ACC112 (cell line): Measurements from ENCODE around the gene CCDC172.

Source experiments
- H2AFZ ChIP-seq: fragments of 200-600 bp; sonication (generic); one replicate; pipeline ENCODE4 v1.6.0; 2017; ENCODE audit warnings: antibody characterized with exemption, low read length; ENCODE audit not compliant: unreplicated experiment
- H3K27ac ChIP-seq: fragments of 200-600 bp; sonication (generic); 2 replicates; pipeline ENCODE4 v1.5.1; 2014; ENCODE audit warnings: low read depth, mild to moderate bottlenecking, antibody characterized with exemption, low read length, moderate library complexity
- H3K27me3 ChIP-seq: fragments of 200-600 bp; sonication (generic); 2 replicates; pipeline ENCODE4 v1.6.1; 2014; ENCODE audit warnings: mild to moderate bottlenecking, antibody characterized with exemption, low read length, moderate library complexity, mixed read lengths; ENCODE audit not compliant: insufficient read depth
- H3K36me3 ChIP-seq: fragments of 200-600 bp; sonication (generic); 2 replicates; pipeline ENCODE4 v1.6.1; 2016; ENCODE audit warnings: mild to moderate bottlenecking, antibody characterized with exemption, low read length, moderate library complexity, mixed read lengths; ENCODE audit not compliant: insufficient read depth
- H3K4me1 ChIP-seq: fragments of 200-600 bp; sonication (generic); one replicate; pipeline ENCODE4 v1.6.1; 2016; ENCODE audit warnings: low read length, mixed read lengths; ENCODE audit not compliant: insufficient read depth, unreplicated experiment, control insufficient read depth
- H3K4me3 ChIP-seq: fragments of 200-600 bp; sonication (generic); 2 replicates; pipeline ENCODE4 v1.5.1; 2014; ENCODE audit warnings: mild to moderate bottlenecking, low read depth, low read length
- H3K79me2 ChIP-seq: fragments of 200-600 bp; sonication (generic); one replicate; pipeline ENCODE4 v1.6.0; 2016; ENCODE audit warnings: low read length; ENCODE audit not compliant: control insufficient read depth, unreplicated experiment, insufficient read depth

CCDC172 gene

DNA sequence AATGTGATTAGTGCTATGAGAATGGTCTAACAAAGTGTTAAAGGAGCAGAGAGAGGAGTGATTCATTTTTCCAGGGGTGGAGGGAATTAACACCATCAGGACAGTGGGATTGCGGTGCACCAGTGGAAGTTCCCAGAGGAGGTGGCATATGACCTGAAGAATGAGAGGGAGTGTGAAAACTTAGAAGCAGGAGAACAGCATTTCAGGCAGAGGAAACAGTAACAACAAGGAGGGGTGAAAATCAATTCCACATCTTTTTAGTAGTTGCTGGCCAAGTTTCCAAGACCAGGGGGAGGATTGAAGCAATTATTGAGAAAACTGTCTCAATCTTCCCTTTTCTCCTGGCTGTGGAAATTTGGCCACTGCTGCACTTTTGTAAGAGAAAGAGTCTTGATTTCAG is 23.7 kb upstream of the CCDC172 start:
- H3K36me3 ChIP-seq: no peaks in the 10 kb centered on the region
- no peak overlapping the region for H2AFZ ChIP-seq
- no peaks in the 10 kb centered on the region for H3K27me3 ChIP-seq
- H3K4me3 ChIP-seq: no peak overlapping the region
- H3K27ac ChIP-seq: no peak overlapping the region
- H3K79me2 ChIP-seq: no peaks in the 10 kb centered on the region
- no peaks in the 10 kb centered on the region for H3K4me1 ChIP-seq

DNA sequence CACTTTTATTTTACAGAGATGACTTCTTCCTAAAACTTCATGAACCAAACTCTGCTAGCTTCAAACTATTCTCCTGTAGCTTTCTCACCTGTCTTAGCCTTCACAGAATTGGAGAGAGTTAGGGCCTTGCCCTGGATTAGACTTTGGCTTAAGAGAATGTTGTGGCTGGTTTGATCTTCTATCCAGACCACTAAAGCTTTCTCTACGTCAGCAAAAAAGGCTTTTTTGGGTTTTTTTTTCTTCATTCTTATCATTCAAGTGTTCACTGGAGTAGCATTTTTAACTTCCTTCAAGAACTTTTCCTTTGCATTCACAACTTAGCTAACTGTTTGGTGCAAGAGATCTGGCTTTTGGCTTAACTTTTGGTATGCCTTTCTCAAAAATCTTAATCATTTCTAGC is 19.3 kb upstream of the CCDC172 start:
- no peak overlapping the region for H3K27ac ChIP-seq
- peaks cover 14% of the 10 kb centered on the region for H3K4me1 ChIP-seq
- H2AFZ ChIP-seq: no peak overlapping the region
- no peak overlapping the region for H3K4me3 ChIP-seq
- H3K36me3 ChIP-seq: no peaks in the 10 kb centered on the region
- H3K27me3 ChIP-seq: no peaks in the 10 kb centered on the region
- H3K79me2 ChIP-seq: no peaks in the 10 kb centered on the region

DNA sequence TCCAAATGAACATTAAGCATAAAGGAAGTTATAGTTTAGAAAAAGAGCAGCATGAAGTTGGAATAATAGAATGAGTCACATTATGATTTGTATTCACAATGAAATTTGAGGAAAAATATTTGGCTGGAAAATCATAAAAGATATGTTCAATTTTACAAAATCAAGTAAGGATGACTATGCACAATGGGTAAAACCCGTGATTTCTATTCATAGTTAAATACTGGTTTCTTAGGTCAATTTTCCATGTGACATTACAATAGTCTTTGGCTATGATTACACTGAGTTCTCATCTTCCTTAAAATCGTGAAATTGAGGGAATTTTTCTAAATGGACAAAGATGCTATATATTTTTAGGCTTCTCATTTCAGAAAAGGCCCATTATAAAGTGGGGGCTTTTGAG is 17.4 kb upstream of the CCDC172 start:
- Histone ChIP-seq H3K36me3 (no peaks in the 10 kb centered on the region), H2AFZ (no peak overlapping the region), H3K4me1 (peaks cover 14% of the 10 kb centered on the region), H3K27ac (peak overlapping the region; percentile 77), H3K4me3 (peak overlapping the region; percentile 1; the same call in 1 of the 2 replicates), H3K79me2 (no peaks in the 10 kb centered on the region), H3K27me3 (no peaks in the 10 kb centered on the region)

DNA sequence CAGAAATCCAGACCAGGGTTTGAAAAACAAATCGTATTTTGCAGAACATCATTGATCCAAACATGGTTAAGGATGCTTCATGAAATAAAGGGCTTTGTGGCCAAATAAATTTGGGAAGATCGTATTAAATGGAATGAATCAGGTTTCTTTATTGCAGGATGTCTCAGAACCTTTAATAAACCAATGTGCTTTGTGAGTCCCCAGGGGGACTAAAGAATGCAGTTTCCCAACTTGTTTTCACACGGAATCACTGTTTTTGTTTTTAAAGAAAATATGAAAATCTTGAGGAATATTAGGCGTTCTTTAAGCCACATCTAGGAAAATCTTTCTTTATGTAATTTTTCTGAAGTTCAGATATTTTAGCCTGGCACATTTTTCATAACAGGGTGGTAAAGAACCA is 16.8 kb upstream of the CCDC172 start:
- Histone ChIP-seq H3K4me1 (peaks cover 14% of the 10 kb centered on the region), H3K4me3 (0 out of 2 replicates have a peak overlapping the region, but pooled peaks have one; percentile 1), H3K79me2 (no peaks in the 10 kb centered on the region), H3K27ac (peak overlapping the region; percentile 77), H3K36me3 (no peaks in the 10 kb centered on the region), H3K27me3 (no peaks in the 10 kb centered on the region), H2AFZ (no peak overlapping the region)

DNA sequence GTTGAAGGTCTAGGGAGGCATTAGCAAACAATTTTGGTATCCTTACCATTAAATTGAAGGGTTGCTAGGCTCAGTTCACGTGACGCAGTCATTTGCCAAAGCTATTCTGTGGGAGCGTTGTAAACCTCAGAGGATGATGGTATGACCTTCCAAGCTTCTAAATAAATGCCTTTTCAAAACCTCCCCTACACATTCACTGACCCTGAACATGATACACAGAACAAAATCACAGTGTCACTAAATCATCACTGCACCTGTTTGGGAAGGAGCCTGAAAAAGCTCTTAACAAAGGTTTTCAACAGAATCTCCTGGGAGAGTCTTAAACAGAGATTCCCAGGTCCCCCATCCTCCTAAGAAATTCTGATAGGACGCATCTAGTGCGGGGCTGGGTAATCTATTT is 13.2 kb upstream of the CCDC172 start:
- Histone ChIP-seq H3K79me2 (no peaks in the 10 kb centered on the region), H3K36me3 (no peaks in the 10 kb centered on the region), H2AFZ (no peak overlapping the region), H3K4me1 (peaks cover 14% of the 10 kb centered on the region), H3K4me3 (no peak overlapping the region), H3K27ac (no peak overlapping the region), H3K27me3 (no peaks in the 10 kb centered on the region)

DNA sequence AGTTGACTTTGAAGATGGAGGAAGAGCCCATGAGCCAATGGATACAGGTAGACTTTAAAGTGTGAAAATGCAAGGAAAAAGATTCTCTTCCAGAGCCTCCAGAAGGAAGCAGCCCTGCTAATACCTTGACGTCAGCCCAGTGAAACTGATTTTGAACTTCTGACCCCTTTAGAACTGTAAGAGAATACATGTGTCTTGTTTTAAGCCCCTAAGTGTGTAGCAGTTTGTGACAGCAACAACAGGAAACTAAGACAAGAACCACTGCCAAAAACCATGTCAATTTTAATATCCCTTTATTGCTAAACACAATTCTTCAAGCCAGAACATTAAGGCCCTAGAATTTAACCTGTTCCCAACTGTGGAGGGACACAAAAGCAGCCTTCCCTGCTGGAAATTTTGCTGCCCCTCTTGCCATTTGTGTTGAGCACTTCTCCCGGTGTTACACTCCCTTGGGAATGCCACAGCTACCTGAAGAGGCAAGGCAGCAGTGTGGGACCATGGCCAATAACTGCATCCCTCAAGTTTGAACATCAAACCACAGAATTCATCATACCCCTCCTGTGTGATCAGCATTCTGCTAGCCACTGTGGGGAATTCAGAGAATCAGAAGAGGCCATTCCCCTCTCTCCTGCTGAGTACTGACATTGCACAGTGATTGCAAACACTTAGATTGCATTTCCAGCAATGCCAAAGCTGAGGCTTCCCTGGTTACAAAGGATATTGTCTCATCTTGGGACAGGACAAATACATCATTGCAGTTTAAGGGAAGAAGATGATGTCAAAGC is 12.3 kb upstream of the CCDC172 start:
- H3K27ac ChIP-seq: no peak overlapping the region

DNA sequence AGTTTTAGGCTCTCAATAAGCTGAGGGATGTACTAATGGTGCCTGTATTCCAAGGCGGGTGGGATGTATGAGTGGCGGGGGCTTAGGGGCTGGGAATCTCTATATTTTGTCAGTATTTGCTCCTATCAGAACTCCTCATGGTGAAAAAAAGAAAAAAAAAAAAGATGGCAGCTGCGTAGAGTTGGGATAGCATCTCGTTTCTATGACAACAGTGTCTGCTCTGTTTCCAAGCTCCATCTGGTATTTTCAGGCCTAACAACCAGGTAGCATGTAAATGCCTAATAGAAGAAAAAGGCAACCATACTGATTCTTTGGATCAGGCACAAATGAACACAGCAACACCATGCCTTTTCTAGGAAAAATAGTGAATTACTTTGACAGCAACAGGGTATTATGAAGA is 11.7 kb upstream of the CCDC172 start:
- H3K4me1 ChIP-seq: peaks cover 3% of the 10 kb centered on the region
- H2AFZ ChIP-seq: no peak overlapping the region
- H3K4me3 ChIP-seq: no peak overlapping the region
- H3K27me3 ChIP-seq: no peaks in the 10 kb centered on the region
- no peak overlapping the region for H3K27ac ChIP-seq
- no peaks in the 10 kb centered on the region for H3K36me3 ChIP-seq
- no peaks in the 10 kb centered on the region for H3K79me2 ChIP-seq

More for the DNA sequence above, 12.3 kb upstream of the CCDC172 start:
- no peak overlapping the region for H2AFZ ChIP-seq
- H3K36me3 ChIP-seq: no peaks in the 10 kb centered on the region
- H3K4me3 ChIP-seq: no peak overlapping the region
- peaks cover 10% of the 10 kb centered on the region for H3K4me1 ChIP-seq
- no peaks in the 10 kb centered on the region for H3K79me2 ChIP-seq
- no peaks in the 10 kb centered on the region for H3K27me3 ChIP-seq

DNA sequence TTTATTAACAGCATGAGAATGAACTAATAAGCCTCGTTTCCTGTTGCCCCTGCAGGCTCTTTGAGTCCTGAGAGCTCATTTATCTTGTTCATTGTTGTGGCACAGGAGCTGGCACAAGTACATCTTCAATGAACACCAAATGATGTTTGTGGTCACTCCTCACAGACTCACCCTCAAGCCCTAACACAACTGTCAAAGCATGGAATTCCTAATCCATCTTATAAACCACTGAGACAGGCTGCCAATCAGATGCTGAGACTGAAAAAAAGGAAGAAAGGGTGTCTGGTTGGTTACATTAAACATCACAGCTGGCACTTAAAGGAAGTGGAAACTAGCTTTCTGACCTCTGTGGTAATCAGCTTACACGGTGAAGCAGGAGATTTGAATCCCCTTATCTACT is 7.7 kb upstream of the CCDC172 start:
- Histone ChIP-seq H2AFZ (no peak overlapping the region), H3K36me3 (no peaks in the 10 kb centered on the region), H3K4me3 (no peak overlapping the region), H3K4me1 (no peaks in the 10 kb centered on the region), H3K27me3 (no peaks in the 10 kb centered on the region), H3K79me2 (no peaks in the 10 kb centered on the region), H3K27ac (no peak overlapping the region)

DNA sequence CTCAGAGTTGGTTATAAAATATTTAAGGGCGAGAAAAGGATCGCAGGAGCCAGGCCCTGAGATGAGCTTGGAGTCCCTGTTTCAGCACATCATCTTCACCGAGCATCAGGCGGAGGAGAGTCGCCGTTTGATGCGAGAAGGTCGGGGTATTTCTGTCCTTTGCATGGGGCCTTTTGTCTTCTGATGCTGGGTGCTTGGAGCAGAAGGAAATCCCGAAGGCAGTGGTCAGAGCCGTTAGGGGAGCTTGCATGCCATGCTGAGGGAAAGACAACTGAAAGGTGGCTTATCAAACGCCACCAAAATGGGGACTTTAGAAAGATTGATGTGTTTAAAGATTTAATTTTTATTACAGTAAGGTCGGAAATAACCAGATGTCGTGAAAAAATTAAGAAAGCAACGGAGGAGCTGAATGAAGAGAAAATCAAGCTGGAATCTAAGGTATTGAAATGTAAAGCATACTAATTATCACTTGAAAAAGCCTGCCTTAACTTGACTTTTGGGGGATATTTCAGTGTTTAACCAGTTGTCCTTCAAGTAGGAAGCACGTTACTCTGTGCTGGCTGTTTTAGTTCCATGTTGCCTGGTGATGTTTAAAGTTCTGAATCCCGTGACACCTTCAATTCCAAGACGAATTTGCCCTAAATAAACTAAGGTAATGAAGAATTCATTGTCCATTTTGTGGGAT is 845 bp downstream of the CCDC172 start:
- Histone ChIP-seq H3K27ac (no peak overlapping the region), H3K79me2 (no peaks in the 10 kb centered on the region), H2AFZ (no peak overlapping the region), H3K4me3 (no peak overlapping the region), H3K27me3 (no peaks in the 10 kb centered on the region), H3K36me3 (no peaks in the 10 kb centered on the region), H3K4me1 (no peaks in the 10 kb centered on the region)

DNA sequence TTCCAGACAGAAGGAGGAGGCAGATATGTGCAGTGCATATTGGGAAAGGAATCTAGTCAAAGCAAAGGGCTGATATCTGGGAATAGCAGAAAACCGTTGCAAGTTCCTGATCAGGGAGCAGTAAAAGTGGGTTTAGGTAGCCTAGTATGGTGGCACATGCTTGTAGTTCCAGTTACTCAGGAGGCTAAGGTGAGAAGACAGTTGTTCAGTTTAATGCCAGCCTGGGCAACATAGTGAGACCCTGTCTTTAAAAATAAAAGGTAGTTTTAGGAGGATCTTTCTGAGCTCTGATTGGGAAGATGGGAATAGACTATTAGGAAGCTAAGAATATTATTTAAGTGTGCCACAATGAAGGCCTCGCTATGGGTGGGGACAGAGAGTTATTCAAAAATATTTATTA is 1.7 kb downstream of the CCDC172 start:
- H3K4me3 ChIP-seq: no peak overlapping the region

DNA sequence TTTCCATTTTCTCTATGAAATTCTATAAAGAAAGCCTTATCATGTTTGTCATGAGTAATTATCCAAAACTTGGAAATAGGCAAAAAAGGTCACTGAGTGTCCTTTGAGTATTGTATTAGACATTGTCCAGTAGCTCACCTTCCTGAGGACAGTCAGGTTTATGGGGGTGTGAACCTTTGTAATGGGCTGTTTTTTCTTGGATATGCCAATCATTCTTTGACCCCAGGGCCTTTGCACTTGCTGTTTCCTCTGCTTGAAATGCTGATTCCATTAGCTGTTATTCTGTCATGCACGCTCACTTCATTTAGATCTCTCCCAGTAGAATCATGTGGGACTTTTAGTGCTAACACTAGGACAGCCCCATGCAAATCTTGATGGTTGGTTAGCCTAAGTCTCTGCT is 4.9 kb downstream of the CCDC172 start:
- H3K79me2 ChIP-seq: no peaks in the 10 kb centered on the region
- H3K4me1 ChIP-seq: no peaks in the 10 kb centered on the region
- H3K27me3 ChIP-seq: no peaks in the 10 kb centered on the region
- H2AFZ ChIP-seq: no peak overlapping the region
- no peaks in the 10 kb centered on the region for H3K36me3 ChIP-seq
- no peak overlapping the region for H3K4me3 ChIP-seq
- no peak overlapping the region for H3K27ac ChIP-seq

More for the DNA sequence above, 1.7 kb downstream of the CCDC172 start:
- H2AFZ ChIP-seq: no peak overlapping the region
- no peaks in the 10 kb centered on the region for H3K79me2 ChIP-seq
- H3K27me3 ChIP-seq: no peaks in the 10 kb centered on the region
- no peaks in the 10 kb centered on the region for H3K36me3 ChIP-seq
- no peaks in the 10 kb centered on the region for H3K4me1 ChIP-seq
- H3K27ac ChIP-seq: no peak overlapping the region
